ENCODE data around the gene LZIC.

GRCh38 chr1:9908871-9909233 lies 34.3 kb downstream of the LZIC start:
- TF ChIP-seq OSR1 (CRISPR knock-in tag; IDR thresholded peaks at IDR 0.05), result no peak
- TF ChIP-seq ARNTL (CRISPR knock-in tag; IDR thresholded peaks at IDR 0.05; ENCODE audit: borderline replicate concordance, low read depth), result no peak
- TF ChIP-seq CREB5 (CRISPR knock-in tag; IDR thresholded peaks at IDR 0.05; ENCODE audit: low read depth), result no peak
- no peak for TF ChIP-seq RARB (CRISPR knock-in tag; IDR thresholded peaks at IDR 0.05)
- TF ChIP-seq PATZ1 (CRISPR knock-in tag; IDR thresholded peaks at IDR 0.05; ENCODE audit: borderline replicate concordance), result no peak
- no peak for TF ChIP-seq TOX (CRISPR knock-in tag; IDR thresholded peaks at IDR 0.05; ENCODE audit: borderline replicate concordance)
- TF ChIP-seq ZC3H10 (CRISPR knock-in tag; IDR thresholded peaks at IDR 0.05), result no peak
- TF ChIP-seq POU6F1 (CRISPR knock-in tag; IDR thresholded peaks at IDR 0.05; ENCODE audit: borderline replicate concordance, low read depth), result no peak
- no peak for TF ChIP-seq CSDC2 (CRISPR knock-in tag; IDR thresholded peaks at IDR 0.05)
- TF ChIP-seq CSRNP3 (CRISPR knock-in tag; IDR thresholded peaks at IDR 0.05), result no peak
- no peak for TF ChIP-seq ZNF565 (CRISPR knock-in tag; conservative IDR thresholded peaks at IDR 0.05; ENCODE audit: low read depth)
- no peak for TF ChIP-seq ZFP30 (CRISPR knock-in tag; IDR thresholded peaks at IDR 0.05)
